GM13977 (cell line): ENCODE data around the gene GLP1R.

Experiments used
- DNase-seq: peaks from one replicate; pipeline ENCODE4 v3.0.0; 2012; ENCODE audit warnings: low spot score
- CTCF ChIP-seq: IDR thresholded peaks from 2 replicates; pipeline ENCODE4 v1.5.1; 2012; ENCODE audit warnings: mild to moderate bottlenecking, control low read depth; ENCODE audit not compliant: insufficient read depth; ENCODE audit errors: extremely low read depth, missing control alignments
- in situ Hi-C: fragments of 300-500 bp; cut with MboI; formaldehyde crosslinking; loops from one replicate; pipeline ENCODE4 v1.12.0; 2022; ENCODE audit warnings: low sequenced_read_pairs, low pct_unique_long_range_greater_than_20kb, mixed read lengths, inconsistent platforms; ENCODE audit not compliant: unreplicated experiment

GLP1R gene

GRCh38 chr6:39021779-39022178 lies 26.8 kb upstream of the GLP1R start:
- in situ Hi-C loops = no loop called here
- no peak for DNase-seq
- TF ChIP-seq CTCF = no peak

GRCh38 chr6:39026175-39026574 lies 22.4 kb upstream of the GLP1R start:
- DNase-seq = no peak
- TF ChIP-seq CTCF = no peak
- in situ Hi-C loops = no loop called here

GRCh38 chr6:39029156-39030011 lies 19.2 kb upstream of the GLP1R start:
- TF ChIP-seq CTCF = peak; percentile 92
- in situ Hi-C loops = no loop called here
- peak; percentile 62 for DNase-seq

- in situ Hi-C loops = no loop called here
- DNase-seq = no peak
- no peak for TF ChIP-seq CTCF
These were observed 12.9 kb upstream of the GLP1R start for GRCh38 chr6:39035681-39036080.

- TF ChIP-seq CTCF = no peak
- no peak for DNase-seq
- in situ Hi-C loops = no loop called here
These were observed 11.5 kb upstream of the GLP1R start for GRCh38 chr6:39037082-39037508.

- in situ Hi-C loops = no loop called here
- no peak for TF ChIP-seq CTCF
- no peak for DNase-seq
These were observed 10.9 kb upstream of the GLP1R start for GRCh38 chr6:39037707-39038106.
